H9 (cell line): ENCODE data around the gene PLEKHG3. TPM values are rescaled to one million over a fixed set of nuclear protein-coding genes. Genes with fewer than 3 reads are reported as not detected.

Experiments
- DNase-seq: peaks from one replicate; pipeline ENCODE4 v3.0.0-alpha.2; 2017
- H2AFZ ChIP-seq: one replicate; pipeline ENCODE4 v1.6.1; 2013; ENCODE audit warnings: mild to moderate bottlenecking, low read length, control low read depth, moderate library complexity
- H2AK5ac ChIP-seq: 2 replicates; pipeline ENCODE4 v1.6.1; 2013; ENCODE audit warnings: low read length, control low read depth, mixed read lengths; ENCODE audit not compliant: insufficient read length
- H2BK120ac ChIP-seq: one replicate; pipeline ENCODE4 v1.6.1; 2013; ENCODE audit warnings: low read depth, mild to moderate bottlenecking, low read length, control low read depth, inconsistent platforms; ENCODE audit not compliant: poor library complexity, severe bottlenecking
- H2BK12ac ChIP-seq: 2 replicates; pipeline ENCODE4 v1.6.1; 2013; ENCODE audit warnings: low read length, control low read depth, mixed read lengths, low read depth; ENCODE audit not compliant: insufficient read length
- H2BK15ac ChIP-seq: 2 replicates; pipeline ENCODE4 v1.6.1; 2013; ENCODE audit warnings: low read depth, low read length, control low read depth
- H2BK20ac ChIP-seq: one replicate; pipeline ENCODE4 v1.6.1; 2013; ENCODE audit warnings: low read depth, mild to moderate bottlenecking, low read length, control low read depth, inconsistent platforms; ENCODE audit not compliant: poor library complexity, severe bottlenecking
- H2BK5ac ChIP-seq: 2 replicates; pipeline ENCODE4 v1.6.1; 2013; ENCODE audit warnings: low read length, control low read depth, mixed read lengths; ENCODE audit not compliant: insufficient read length
- H3K14ac ChIP-seq: 2 replicates; pipeline ENCODE4 v1.6.1; 2013; ENCODE audit warnings: low read length, control low read depth; ENCODE audit not compliant: insufficient read depth
- H3K18ac ChIP-seq: 2 replicates; pipeline ENCODE4 v1.6.1; 2013; ENCODE audit warnings: low read depth, mild to moderate bottlenecking, mixed read lengths, low read length, control low read depth; ENCODE audit not compliant: insufficient read length
- H3K23ac ChIP-seq: 2 replicates; pipeline ENCODE4 v1.6.1; 2013; ENCODE audit warnings: low read length, control low read depth, mixed read lengths, low read depth; ENCODE audit not compliant: insufficient read length
- H3K23me2 ChIP-seq: 2 replicates; pipeline ENCODE4 v1.6.1; 2013; ENCODE audit warnings: low read depth, mild to moderate bottlenecking, mixed read lengths, low read length, control low read depth; ENCODE audit not compliant: insufficient read length, poor library complexity, severe bottlenecking
- H3K27ac ChIP-seq: 2 replicates; pipeline ENCODE4 v1.5.1; 2013; ENCODE audit warnings: low read length, control low read depth, mixed read lengths, low read depth; ENCODE audit not compliant: insufficient read length
- H3K27me3 ChIP-seq: 2 replicates; pipeline ENCODE4 v1.6.1; 2013; ENCODE audit warnings: low read length, control low read depth, inconsistent platforms; ENCODE audit not compliant: insufficient read depth
- H3K4ac ChIP-seq: 2 replicates; pipeline ENCODE4 v1.6.1; 2013; ENCODE audit warnings: low read depth, mild to moderate bottlenecking, control low read depth, inconsistent platforms, low read length, moderate library complexity
- H3K4me1 ChIP-seq: 2 replicates; pipeline ENCODE4 v1.6.1; 2013; ENCODE audit warnings: low read length, control low read depth, inconsistent platforms; ENCODE audit not compliant: insufficient read depth
- H3K4me2 ChIP-seq: 2 replicates; pipeline ENCODE4 v1.6.1; 2013; ENCODE audit warnings: low read length, control low read depth, mixed read lengths; ENCODE audit not compliant: insufficient read length, insufficient read depth
- H3K56ac ChIP-seq: 2 replicates; pipeline ENCODE4 v1.6.1; 2013; ENCODE audit warnings: low read depth, mild to moderate bottlenecking, mixed read lengths, low read length, control low read depth; ENCODE audit not compliant: insufficient read length
- H3K79me1 ChIP-seq: 2 replicates; pipeline ENCODE4 v1.6.1; 2013; ENCODE audit warnings: low read depth, mild to moderate bottlenecking, moderate library complexity, low read length, control low read depth, inconsistent platforms; ENCODE audit not compliant: insufficient read depth, poor library complexity, severe bottlenecking
- H3K79me2 ChIP-seq: 2 replicates; pipeline ENCODE4 v1.6.1; 2013; ENCODE audit warnings: low read length, control low read depth, inconsistent platforms; ENCODE audit not compliant: insufficient read depth
- H3K9ac ChIP-seq: 2 replicates; pipeline ENCODE4 v1.6.1; 2013; ENCODE audit warnings: low read length, control low read depth, mixed read lengths; ENCODE audit not compliant: insufficient read length; ENCODE audit errors: extremely low read depth
- H3K9me3 ChIP-seq: one replicate; pipeline ENCODE4 v1.6.1; 2013; ENCODE audit warnings: low read depth, low read length, inconsistent platforms; ENCODE audit not compliant: control insufficient read depth
- H3T11ph ChIP-seq: one replicate; pipeline ENCODE4 v1.6.1; 2013; ENCODE audit warnings: mild to moderate bottlenecking, low read length, control low read depth, inconsistent platforms
- H4K20me1 ChIP-seq: one replicate; pipeline ENCODE4 v1.6.1; 2013; ENCODE audit not compliant: control insufficient read depth, insufficient read length, insufficient read depth
- H4K5ac ChIP-seq: 2 replicates; pipeline ENCODE4 v1.6.1; 2013; ENCODE audit warnings: low read depth, mild to moderate bottlenecking, mixed read lengths, low read length, control low read depth; ENCODE audit not compliant: insufficient read length
- H4K8ac ChIP-seq: replicated peaks from 2 replicates; pipeline ENCODE4 v1.6.1; 2013; ENCODE audit warnings: low read length, control low read depth, mixed read lengths, low read depth; ENCODE audit not compliant: insufficient read length
- H4K91ac ChIP-seq: 2 replicates; pipeline ENCODE4 v1.6.1; 2013; ENCODE audit warnings: low read depth, mild to moderate bottlenecking, moderate library complexity, mixed read lengths, low read length, control low read depth; ENCODE audit not compliant: insufficient read length
- H3K27ac Mint-ChIP-seq, 3 experiments: 2 replicates in 2 of 3; 3 replicates in 1 of 3; pipeline ENCODE4 v1.8.0; 2020 to 2021; ENCODE audit warnings: mixed read lengths in 3 of 3, mild to moderate bottlenecking in 1 of 3, moderate library complexity in 1 of 3
- H3K27me3 Mint-ChIP-seq: 2 replicates; pipeline ENCODE4 v1.8.0; 2021; ENCODE audit warnings: low read depth, mild to moderate bottlenecking, moderate library complexity, mixed read lengths
- H3K36me3 Mint-ChIP-seq, 3 experiments: 2 replicates in 2 of 3; 3 replicates in 1 of 3; pipeline ENCODE4 v1.8.0; 2020 to 2021; ENCODE audit warnings: low read depth in 3 of 3, mixed read lengths in 3 of 3; ENCODE audit not compliant: insufficient read depth in 1 of 3
- H3K4me1 Mint-ChIP-seq, 2 experiments: 2 replicates each; pipeline ENCODE4 v1.8.0; 2020; ENCODE audit warnings: mixed read lengths in 2 of 2
- H3K4me3 Mint-ChIP-seq, 2 experiments: 2 replicates in 1 of 2; 3 replicates in 1 of 2; pipeline ENCODE4 v1.8.0; 2020 to 2021; ENCODE audit warnings: mild to moderate bottlenecking in 2 of 2, mixed read lengths in 2 of 2, moderate library complexity in 1 of 2
- H3K9me3 Mint-ChIP-seq, 2 experiments: 2 replicates in 1 of 2; 3 replicates in 1 of 2; pipeline ENCODE4 v1.8.0; 2020; ENCODE audit warnings: mild to moderate bottlenecking in 2 of 2, mixed read lengths in 2 of 2, moderate library complexity in 1 of 2
- WGBS: extraction: QIAGEN DNeasy Blood & Tissue Kit; methylation state at CpG from one replicate; pipeline ENCODE4 v1.1.7; 2013; ENCODE audit warnings: missing lambda C conversion rate, low lambda C conversion rate, mixed read lengths; ENCODE audit not compliant: insufficient read length; ENCODE audit errors: extremely low coverage; 5-methylcytosine and 5-hydroxymethylcytosine counted together
- total RNA-seq: library from RNA; stranded (reverse); gene quantifications from 2 replicates; pipeline ENCODE4 v1.2.1, GENCODE V29; 2021
- TF ChIP-seq, protein P1 (sequence below): fragments of 200-600 bp; sonication (generic); conservative IDR thresholded peaks from 3 replicates; pipeline ENCODE4 v1.8.0; 2021; ENCODE audit warnings: antibody characterized with exemption, mild to moderate bottlenecking

PLEKHG3 gene
- total RNA-seq, 1 experiment from 2014 or later: 48.5 TPM

DNA sequence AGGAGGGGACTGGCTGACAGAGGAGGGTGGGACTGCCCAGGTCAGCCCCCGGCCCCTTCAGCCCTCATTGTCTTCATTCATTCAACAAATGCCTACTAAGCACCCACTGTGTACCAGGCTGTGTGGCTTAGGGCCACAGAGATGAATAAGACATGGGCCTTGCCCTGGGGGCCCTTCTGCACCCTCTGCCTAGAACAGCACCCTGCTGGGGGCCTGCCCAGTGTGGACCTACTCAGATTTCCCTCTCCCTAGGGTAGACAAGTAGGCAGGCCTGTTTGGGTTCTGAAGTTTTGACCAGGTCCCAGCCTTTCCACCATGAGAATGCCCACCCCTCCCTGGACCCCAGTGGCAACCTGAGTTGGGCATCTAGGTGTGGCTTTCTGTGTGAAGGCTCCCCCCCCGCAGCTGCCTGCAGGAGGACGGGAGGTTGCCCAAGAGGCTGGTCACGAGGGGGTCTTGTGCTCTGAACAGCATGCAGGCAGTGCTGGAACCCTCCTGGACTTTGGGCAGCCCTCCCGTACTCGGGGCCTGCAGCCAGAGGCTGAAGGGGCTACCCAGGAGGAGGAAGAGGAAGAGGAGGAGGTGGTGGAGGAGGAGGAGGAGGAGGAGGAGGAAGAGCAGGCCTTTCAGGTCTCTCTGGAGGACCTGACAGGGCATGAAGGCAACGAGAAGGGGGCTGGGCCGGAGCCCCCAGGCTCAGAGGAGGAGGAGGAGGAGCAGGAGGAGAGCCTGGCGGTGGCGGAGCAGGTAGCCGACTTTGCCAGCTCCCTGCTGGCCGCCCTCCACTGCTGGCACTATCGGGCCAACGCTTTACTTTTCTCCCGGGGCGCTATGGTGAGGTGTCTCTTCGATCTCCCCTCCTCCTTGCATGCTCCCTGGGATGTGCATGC, 33.4 kb downstream of the PLEKHG3 start:
- H2AFZ ChIP-seq: no peak overlapping the region
- no peak overlapping the region for H2BK12ac ChIP-seq
- no peak overlapping the region for H3K9ac ChIP-seq
- no peak for DNase-seq
- no peak overlapping the region for H4K8ac ChIP-seq
- H3K18ac ChIP-seq: no peak overlapping the region
- H3T11ph ChIP-seq: no peak overlapping the region
- H2BK120ac ChIP-seq: no peak overlapping the region
- H4K20me1 ChIP-seq: no peaks in the 10 kb centered on the region
- H3K56ac ChIP-seq: no peak overlapping the region
- H3K9me3 ChIP-seq: no peaks in the 10 kb centered on the region
- no peak overlapping the region for H3K27ac ChIP-seq
- no peak overlapping the region for H2AK5ac ChIP-seq
- H2BK15ac ChIP-seq: no peak overlapping the region
- H3K79me1 ChIP-seq: no peaks in the 10 kb centered on the region
- Mint-ChIP-seq H3K4me3 (no peak overlapping the region), H3K9me3 (no peaks in the 10 kb centered on the region), H3K27me3 (no peaks in the 10 kb centered on the region), H3K4me1 (peaks cover 11 to 15% of the 10 kb centered on the region in 2 experiments; a peak in 3 of 4 replicates), H3K27ac (peak overlapping the region in 1 of 3 experiments; percentile 55; a peak in 1 of 7 replicates), H3K36me3 (peaks cover 27 to 53% (median 49%) of the 10 kb centered on the region in 3 experiments)
- no peak overlapping the region for H3K14ac ChIP-seq
- H3K27me3 ChIP-seq: no peaks in the 10 kb centered on the region
- TF ChIP-seq, protein P1, sequence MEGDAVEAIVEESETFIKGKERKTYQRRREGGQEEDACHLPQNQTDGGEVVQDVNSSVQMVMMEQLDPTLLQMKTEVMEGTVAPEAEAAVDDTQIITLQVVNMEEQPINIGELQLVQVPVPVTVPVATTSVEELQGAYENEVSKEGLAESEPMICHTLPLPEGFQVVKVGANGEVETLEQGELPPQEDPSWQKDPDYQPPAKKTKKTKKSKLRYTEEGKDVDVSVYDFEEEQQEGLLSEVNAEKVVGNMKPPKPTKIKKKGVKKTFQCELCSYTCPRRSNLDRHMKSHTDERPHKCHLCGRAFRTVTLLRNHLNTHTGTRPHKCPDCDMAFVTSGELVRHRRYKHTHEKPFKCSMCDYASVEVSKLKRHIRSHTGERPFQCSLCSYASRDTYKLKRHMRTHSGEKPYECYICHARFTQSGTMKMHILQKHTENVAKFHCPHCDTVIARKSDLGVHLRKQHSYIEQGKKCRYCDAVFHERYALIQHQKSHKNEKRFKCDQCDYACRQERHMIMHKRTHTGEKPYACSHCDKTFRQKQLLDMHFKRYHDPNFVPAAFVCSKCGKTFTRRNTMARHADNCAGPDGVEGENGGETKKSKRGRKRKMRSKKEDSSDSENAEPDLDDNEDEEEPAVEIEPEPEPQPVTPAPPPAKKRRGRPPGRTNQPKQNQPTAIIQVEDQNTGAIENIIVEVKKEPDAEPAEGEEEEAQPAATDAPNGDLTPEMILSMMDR: no peak
- no CpG with 5 or more reads among the region's 17 CpGs for WGBS
- H2BK5ac ChIP-seq: no peak overlapping the region
- no peak overlapping the region for H3K4me2 ChIP-seq
- H3K23ac ChIP-seq: no peak overlapping the region
- no peak overlapping the region for H3K4ac ChIP-seq
- no peak overlapping the region for H4K91ac ChIP-seq
- H3K23me2 ChIP-seq: no peaks in the 10 kb centered on the region
- H2BK20ac ChIP-seq: no peak overlapping the region
- no peaks in the 10 kb centered on the region; the same call in 1 of the 2 replicates for H3K4me1 ChIP-seq
- H4K5ac ChIP-seq: no peak overlapping the region
- no peaks in the 10 kb centered on the region for H3K79me2 ChIP-seq
